Right lobe of liver (tissue), 6 donors: ENCODE results near the gene BCAS2. TPM values are rescaled to one million over a fixed set of nuclear protein-coding genes. Genes with fewer than 3 reads are reported as not detected.

Experiments
- ATAC-seq, 4 donors: fragments of 200-7000 bp; cut with Tn5 transposase; one replicate each; pipeline ENCODE4 v1.9.1; 2020; ENCODE audit warnings: mild to moderate bottlenecking in 4 of 4, moderate library complexity in 4 of 4
- DNase-seq, 3 donors: peaks; one replicate each; pipeline ENCODE4 v3.0.0-alpha.2; 2020
- H3K27ac ChIP-seq, 3 donors: fragments of 200-600 bp; one replicate each; pipeline ENCODE4 v1.8.0; 2022
- H3K27me3 ChIP-seq, 2 donors: fragments of 200-600 bp; one replicate each; pipeline ENCODE4 v1.8.0; 2022
- H3K36me3 ChIP-seq, 4 donors: fragments of 200-600 bp; sonication (generic) in 1 of 4; one replicate each; pipeline versions ENCODE4 v1.5.1 to v1.8.0; 2017 to 2022; ENCODE audit warnings: control low read depth in 1 of 4
- H3K4me1 ChIP-seq, 4 donors: fragments of 200-600 bp; sonication (generic) in 1 of 4; one replicate each; pipeline versions ENCODE4 v1.5.1 to v1.8.0; 2017 to 2022; ENCODE audit warnings: control low read depth in 1 of 4
- H3K4me3 ChIP-seq, 3 donors: fragments of 200-600 bp; one replicate each; pipeline ENCODE4 v1.8.0; 2022
- H3K9me3 ChIP-seq, 4 donors: fragments of 200-600 bp; sonication (generic) in 1 of 4; one replicate each; pipeline versions ENCODE4 v1.5.1 to v1.8.0; 2017 to 2022; ENCODE audit warnings: control low read depth in 1 of 4
- POLR2A ChIP-seq: fragments of 450-650 bp; IDR thresholded peaks from one replicate; pipeline ENCODE4 v1.6.1; 2017; ENCODE audit warnings: antibody characterized with exemption, mild to moderate bottlenecking
- WGBS: methylation state at CpG from one replicate; pipeline ENCODE4 v1.1.6; 2018; ENCODE audit warnings: low coverage, low lambda C conversion rate; ENCODE audit not compliant: insufficient coverage; ENCODE audit errors: missing lambda C conversion rate; 5-methylcytosine and 5-hydroxymethylcytosine counted together
- intact Hi-C, 2 donors: fragments of 100-400 bp; cut with DNase I; formaldehyde crosslinking; loops; one replicate each; pipeline versions ENCODE4 v1.11.2 to v1.14.1; 2022
- total RNA-seq, 6 experiments: library from RNA; depleted of rRNA in 2 of 6; stranded (reverse); fragments of >200 nt in 2 of 6; fragmentation: NEBNext Ultra II Directional in 3 of 6; extraction: Animal tissue kit (Norgen Biotek cat#: 25700) in 3 of 6; gene quantifications; one replicate each; pipeline versions ENCODE4 v1.1.0 to v1.2.4, GENCODE V29; 2016 to 2023
- TF ChIP-seq, protein P1 (sequence below), 4 donors: fragments of 200-600 bp in 3 of 4; fragments of 450-650 bp in 1 of 4; IDR thresholded peaks; one replicate each; pipeline versions ENCODE4 v1.5.1 to v1.8.0; 2016 to 2022; ENCODE audit warnings: antibody characterized with exemption in 4 of 4, mild to moderate bottlenecking in 2 of 4
- donor health status: DM: no; HTN: yes; CAD: no.
- donor health status: DM: no; HTN: no; CAD: no.
- donor health status: DM: no; HTN: no; CAD: no.
- donor health status: DM: no; HTN: yes; CAD: no.
- donor health status: DM: no; HTN: yes; CAD: no.

The BCAS2 gene
- total RNA-seq, 6 experiments from 2014 or later: 16.4 to 32.0 (median 22.6) TPM

- intact Hi-C loops: no loop called here
- Histone ChIP-seq H3K36me3 (peaks cover 0 to 7% (median 0%) of the 10 kb centered on the region in 4 donors), H3K27ac (no peak overlapping the region), H3K4me3 (no peak overlapping the region), H3K9me3 (no peaks in the 10 kb centered on the region), H3K4me1 (no peaks in the 10 kb centered on the region), H3K27me3 (no peaks in the 10 kb centered on the region)
- TF ChIP-seq, protein P1, sequence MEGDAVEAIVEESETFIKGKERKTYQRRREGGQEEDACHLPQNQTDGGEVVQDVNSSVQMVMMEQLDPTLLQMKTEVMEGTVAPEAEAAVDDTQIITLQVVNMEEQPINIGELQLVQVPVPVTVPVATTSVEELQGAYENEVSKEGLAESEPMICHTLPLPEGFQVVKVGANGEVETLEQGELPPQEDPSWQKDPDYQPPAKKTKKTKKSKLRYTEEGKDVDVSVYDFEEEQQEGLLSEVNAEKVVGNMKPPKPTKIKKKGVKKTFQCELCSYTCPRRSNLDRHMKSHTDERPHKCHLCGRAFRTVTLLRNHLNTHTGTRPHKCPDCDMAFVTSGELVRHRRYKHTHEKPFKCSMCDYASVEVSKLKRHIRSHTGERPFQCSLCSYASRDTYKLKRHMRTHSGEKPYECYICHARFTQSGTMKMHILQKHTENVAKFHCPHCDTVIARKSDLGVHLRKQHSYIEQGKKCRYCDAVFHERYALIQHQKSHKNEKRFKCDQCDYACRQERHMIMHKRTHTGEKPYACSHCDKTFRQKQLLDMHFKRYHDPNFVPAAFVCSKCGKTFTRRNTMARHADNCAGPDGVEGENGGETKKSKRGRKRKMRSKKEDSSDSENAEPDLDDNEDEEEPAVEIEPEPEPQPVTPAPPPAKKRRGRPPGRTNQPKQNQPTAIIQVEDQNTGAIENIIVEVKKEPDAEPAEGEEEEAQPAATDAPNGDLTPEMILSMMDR (IDR thresholded peaks at IDR 0.05): no peak
- TF ChIP-seq POLR2A: no peak
- ATAC-seq (peak in 1 of 4 donors; percentile 40), DNase-seq (no peak)
These were observed 37.2 kb upstream of the BCAS2 start for GRCh38 chr1:114618606-114619005.

- ATAC-seq (no peak), DNase-seq (no peak)
- no peaks in the 10 kb centered on the region for H3K4me1 ChIP-seq
- H3K27me3 ChIP-seq: no peaks in the 10 kb centered on the region
- intact Hi-C loops: no loop called here
- H3K36me3 ChIP-seq: peaks cover 0 to 15% (median 0%) of the 10 kb centered on the region in 4 donors
- H3K9me3 ChIP-seq: no peaks in the 10 kb centered on the region
- TF ChIP-seq POLR2A: no peak
- TF ChIP-seq, protein P1 (IDR thresholded peaks at IDR 0.05): no peak
- no peak overlapping the region for H3K4me3 ChIP-seq
- H3K27ac ChIP-seq: no peak overlapping the region
- WGBS: 93% methylated on average over 8 of the region's 9 CpGs
These were observed 29.3 kb upstream of the BCAS2 start for GRCh38 chr1:114610546-114611245.

DNA sequence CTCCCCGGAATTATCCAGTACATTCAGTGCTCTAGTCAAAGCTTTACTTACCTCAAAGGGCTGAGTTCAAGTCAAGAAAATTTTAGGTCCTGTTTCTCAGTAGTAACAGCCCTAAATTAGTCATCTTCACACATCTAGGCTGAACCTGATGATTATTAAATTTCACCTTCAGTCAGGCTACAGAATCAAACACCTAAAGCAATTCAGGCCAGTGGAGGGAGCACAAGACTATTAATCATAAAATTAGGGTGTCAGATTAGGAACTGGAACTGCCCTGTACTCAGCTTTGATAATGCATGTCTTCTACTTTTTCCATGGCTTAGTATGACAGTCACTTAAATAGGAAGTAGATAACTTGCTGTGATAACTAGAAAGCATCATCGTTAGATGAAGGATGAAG is 28.4 kb upstream of the BCAS2 start:
- intact Hi-C loops: no loop called here
- Histone ChIP-seq H3K4me1 (no peaks in the 10 kb centered on the region), H3K27ac (no peak overlapping the region), H3K4me3 (no peak overlapping the region), H3K9me3 (no peaks in the 10 kb centered on the region), H3K36me3 (peaks cover 0 to 13% (median 0%) of the 10 kb centered on the region in 4 donors), H3K27me3 (no peaks in the 10 kb centered on the region)
- TF ChIP-seq POLR2A: no peak
- TF ChIP-seq, protein P1 (IDR thresholded peaks at IDR 0.05): peak in 1 of 4 donors; percentile 5
- WGBS: 81% methylated on average over 2 of the region's 2 CpGs
- ATAC-seq (no peak), DNase-seq (no peak)

- no peak for DNase-seq
- TF ChIP-seq POLR2A: no peak
- TF ChIP-seq, protein P1 (IDR thresholded peaks at IDR 0.05): no peak
- ATAC-seq: no peak
- H3K9me3 ChIP-seq: no peaks in the 10 kb centered on the region
- intact Hi-C loops: no loop called here
- 85% methylated on average over 2 of the region's 3 CpGs for WGBS
- no peak overlapping the region for H3K27ac ChIP-seq
- H3K36me3 ChIP-seq: peaks cover 0 to 12% (median 0%) of the 10 kb centered on the region in 4 donors
- no peaks in the 10 kb centered on the region for H3K27me3 ChIP-seq
- no peak overlapping the region for H3K4me3 ChIP-seq
- no peaks in the 10 kb centered on the region for H3K4me1 ChIP-seq
These were observed 27.6 kb upstream of the BCAS2 start for GRCh38 chr1:114609026-114609425.
